Hematopoietic multipotent progenitor cell (in vitro differentiated cells): ENCODE measurements around the gene TSEN15. TPM values are rescaled to one million over a fixed set of nuclear protein-coding genes. Genes with fewer than 3 reads are reported as not detected.

Source experiments
- DNase-seq, 3 donors: peaks; one replicate each; pipeline ENCODE4 v3.0.0-alpha.2; 2011 to 2015; ENCODE audit warnings: low read depth in 2 of 3, low spot score in 2 of 3
- total RNA-seq: library from RNA; depleted of rRNA; stranded (reverse); fragments of >200 nt; gene quantifications from one replicate; pipeline ENCODE4 v1.2.3, GENCODE V29; 2012

The TSEN15 gene
- 26.7 TPM for total RNA-seq

- peak; percentile 50 to 82 (median 82) for DNase-seq
These were observed at the start of gene TSEN15 for GRCh38 chr1:184051485-184052193. Gene TSEN15 (plus strand): TSS chr1:184051730. CDS start chr1:184051756, 26 bp downstream.

DNA sequence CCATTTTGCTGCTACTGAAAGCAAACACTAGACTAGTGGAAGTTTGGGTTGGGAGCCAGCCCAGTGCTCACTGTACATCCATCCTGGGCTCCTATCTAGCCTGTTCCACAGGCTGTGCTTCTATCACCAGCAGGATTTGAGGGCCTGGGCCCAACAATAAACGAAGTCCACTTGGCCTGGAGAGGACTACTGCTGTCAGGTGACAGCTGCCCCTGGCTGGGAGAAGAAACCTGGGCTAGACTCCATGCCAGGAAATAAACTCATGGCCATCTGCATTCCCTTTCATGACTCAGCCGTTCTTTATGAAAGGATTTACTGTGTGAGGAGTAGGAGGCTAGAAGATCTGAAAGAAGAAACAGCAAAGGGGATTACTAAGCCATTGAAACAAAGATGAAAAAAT, 49.5 kb upstream of the TSEN15 start:
- DNase-seq, result no peak

DNA sequence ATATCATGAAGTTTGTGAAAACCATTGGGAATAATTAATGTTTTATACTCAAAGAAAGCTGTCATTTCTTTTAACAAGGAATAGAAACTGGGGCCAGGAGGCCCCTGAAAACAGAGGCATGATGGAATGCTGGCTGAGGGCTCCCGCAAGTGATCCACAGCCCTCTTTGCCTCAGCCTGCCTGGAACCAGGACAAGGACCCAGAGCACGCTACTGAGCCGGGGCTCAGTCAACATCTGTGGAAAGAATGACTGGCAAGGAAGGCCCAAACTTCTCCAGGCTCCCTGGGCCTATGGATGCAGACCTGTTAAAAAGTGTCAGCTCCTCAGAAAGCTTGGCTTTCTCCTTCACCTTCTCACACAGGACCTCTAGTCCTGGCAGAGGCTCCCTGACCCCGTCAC, 46.6 kb upstream of the TSEN15 start:
- no peak for DNase-seq

- DNase-seq, result no peak
These were observed 46.0 kb upstream of the TSEN15 start for GRCh38 chr1:184005506-184005905.

- no peak for DNase-seq
These were observed 40.7 kb upstream of the TSEN15 start for GRCh38 chr1:184010788-184011187.

- no peak for DNase-seq
These were observed 39.3 kb upstream of the TSEN15 start for GRCh38 chr1:184012187-184012586.

DNA sequence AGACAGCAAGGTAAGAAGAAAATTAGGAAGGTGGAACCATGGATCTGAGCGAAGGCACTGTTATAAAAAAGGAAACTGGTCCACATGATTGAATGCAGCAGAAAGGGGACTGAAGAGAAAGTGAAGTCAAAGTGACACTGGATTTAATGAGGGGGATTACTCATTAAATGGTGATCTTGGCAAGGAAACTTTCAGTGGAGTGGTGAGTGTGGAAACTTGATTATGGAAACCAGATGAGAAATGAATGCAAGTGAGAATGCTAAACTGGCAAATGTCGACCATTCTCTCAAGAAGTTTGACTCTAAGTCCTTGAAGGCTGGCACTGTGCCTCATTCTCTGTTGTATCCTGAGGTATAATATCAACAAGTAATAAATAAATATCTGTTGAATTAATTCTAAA, 37.3 kb upstream of the TSEN15 start:
- DNase-seq, result no peak

GRCh38 chr1:184016169-184016568, 35.4 kb upstream of the TSEN15 start:
- no peak for DNase-seq

DNA sequence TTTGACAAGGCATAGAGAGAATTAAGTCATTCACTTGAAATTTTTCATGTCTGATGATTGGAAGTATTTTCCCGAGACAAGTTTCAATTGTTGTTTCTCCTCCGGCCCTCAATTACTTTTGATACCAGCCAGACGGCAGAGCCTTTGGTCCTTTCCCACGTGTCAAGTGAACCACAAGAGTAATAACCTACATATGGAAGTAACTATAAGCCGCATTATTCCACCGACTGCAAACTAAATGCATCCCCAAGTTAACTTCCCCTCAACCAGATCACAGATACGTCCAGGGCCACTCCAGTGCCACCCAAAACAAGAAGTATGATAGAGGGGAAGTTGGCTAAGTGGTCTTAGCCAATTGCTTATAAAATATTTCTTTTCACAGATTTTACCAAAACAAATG, 34.2 kb upstream of the TSEN15 start:
- DNase-seq, result peak in 1 of 3 donors; percentile 56

DNA sequence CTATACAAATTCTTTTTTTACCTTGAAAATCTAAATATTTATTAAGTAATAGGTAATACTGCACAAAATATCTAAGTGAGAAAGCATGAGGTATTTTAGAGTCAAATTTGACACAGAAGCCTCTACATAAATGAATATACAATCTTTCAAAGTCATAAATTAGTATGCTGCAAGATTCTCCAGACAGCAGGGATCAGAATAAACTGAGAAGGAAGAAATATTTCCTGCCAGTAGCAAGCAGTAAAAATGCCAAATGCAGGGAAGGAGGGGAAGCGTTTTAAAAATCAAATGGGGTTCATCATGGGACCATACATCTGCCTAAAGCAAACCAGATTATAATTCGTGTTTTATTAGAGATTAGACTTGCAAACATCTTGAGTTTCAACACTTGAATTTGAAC, 32.9 kb upstream of the TSEN15 start:
- no peak for DNase-seq

GRCh38 chr1:184019069-184019468, 32.5 kb upstream of the TSEN15 start:
- DNase-seq, result no peak

DNA sequence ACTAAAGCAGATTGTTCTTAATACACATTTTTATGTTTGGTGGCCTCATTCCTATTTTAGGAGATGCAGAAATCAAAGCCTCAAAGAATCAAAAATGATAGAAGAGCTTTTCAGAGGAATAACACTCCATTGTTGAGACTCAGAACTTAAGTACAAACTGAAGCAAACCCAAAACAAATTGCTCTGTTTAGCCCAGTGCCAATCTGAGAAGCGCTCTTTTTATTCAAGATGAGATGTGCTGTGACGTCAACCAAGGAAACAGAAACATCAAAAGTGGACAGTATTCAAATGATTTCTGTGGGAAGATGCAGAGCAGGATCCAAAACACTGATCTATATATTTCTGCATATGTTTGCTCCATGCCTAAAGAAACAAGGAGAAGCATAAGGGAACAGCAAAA, 32.0 kb upstream of the TSEN15 start:
- no peak for DNase-seq

DNA sequence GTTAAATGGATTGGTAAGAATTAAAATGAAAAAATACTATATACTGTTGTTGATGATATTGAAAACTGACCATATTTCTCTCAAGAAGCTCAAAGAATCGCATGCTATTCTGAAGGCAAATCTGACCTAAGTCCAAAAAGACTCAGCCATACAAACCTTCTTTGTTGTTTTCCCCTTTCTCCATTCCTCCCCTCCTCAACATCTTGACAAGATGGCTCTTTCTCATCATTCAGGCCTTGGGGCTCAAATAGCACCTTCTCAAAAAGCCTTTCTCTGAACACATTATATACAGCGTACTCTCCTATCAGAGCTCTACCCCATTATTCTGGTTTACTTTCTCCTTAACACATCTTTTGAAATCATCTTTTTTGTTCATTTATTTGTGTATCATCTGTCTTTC, 31.2 kb upstream of the TSEN15 start:
- DNase-seq, result no peak

DNA sequence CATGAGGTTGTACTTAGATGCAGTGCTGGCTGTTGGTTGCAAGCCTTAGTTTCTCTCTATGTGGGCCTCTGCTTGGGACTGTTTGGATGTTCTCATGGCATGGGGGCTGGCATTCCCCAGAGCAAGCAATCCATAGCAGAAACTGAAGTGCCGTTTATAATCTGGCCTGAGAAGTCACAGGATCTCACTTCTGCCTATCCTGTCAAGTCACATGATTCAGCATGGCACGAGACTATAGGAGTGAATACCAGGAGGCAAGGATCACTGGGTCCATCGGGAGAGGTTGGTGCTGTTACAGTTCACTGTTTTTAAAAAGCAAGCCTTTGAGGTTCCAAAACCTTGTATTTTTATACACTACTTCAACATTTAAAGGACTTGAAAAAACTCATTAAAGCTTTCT, 30.7 kb upstream of the TSEN15 start:
- DNase-seq, result no peak

GRCh38 chr1:184021728-184022127, 29.8 kb upstream of the TSEN15 start:
- no peak for DNase-seq

- DNase-seq, result no peak
These were observed 28.9 kb upstream of the TSEN15 start for GRCh38 chr1:184022668-184023067.

DNA sequence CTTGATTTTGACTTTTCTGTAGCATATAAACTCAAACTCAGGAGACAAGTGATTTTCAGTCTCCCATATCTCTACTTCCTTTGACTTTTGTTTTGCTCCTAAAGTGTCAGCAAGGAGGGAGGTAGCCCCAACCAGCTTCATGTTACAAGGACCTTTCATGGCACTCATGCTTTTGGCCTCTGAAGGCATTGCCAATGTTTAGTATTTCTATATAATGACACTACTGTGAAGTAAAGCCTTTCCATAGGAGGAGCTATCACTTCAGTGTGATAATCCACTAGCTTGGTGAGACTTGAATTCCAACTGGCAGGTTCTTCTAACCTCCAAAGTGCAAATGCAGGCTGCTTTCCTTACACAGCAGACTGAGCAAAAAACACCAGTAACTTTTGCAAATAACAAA, 28.4 kb upstream of the TSEN15 start:
- no peak for DNase-seq

- no peak for DNase-seq
These were observed 26.3 kb upstream of the TSEN15 start for GRCh38 chr1:184025242-184025675.

DNA sequence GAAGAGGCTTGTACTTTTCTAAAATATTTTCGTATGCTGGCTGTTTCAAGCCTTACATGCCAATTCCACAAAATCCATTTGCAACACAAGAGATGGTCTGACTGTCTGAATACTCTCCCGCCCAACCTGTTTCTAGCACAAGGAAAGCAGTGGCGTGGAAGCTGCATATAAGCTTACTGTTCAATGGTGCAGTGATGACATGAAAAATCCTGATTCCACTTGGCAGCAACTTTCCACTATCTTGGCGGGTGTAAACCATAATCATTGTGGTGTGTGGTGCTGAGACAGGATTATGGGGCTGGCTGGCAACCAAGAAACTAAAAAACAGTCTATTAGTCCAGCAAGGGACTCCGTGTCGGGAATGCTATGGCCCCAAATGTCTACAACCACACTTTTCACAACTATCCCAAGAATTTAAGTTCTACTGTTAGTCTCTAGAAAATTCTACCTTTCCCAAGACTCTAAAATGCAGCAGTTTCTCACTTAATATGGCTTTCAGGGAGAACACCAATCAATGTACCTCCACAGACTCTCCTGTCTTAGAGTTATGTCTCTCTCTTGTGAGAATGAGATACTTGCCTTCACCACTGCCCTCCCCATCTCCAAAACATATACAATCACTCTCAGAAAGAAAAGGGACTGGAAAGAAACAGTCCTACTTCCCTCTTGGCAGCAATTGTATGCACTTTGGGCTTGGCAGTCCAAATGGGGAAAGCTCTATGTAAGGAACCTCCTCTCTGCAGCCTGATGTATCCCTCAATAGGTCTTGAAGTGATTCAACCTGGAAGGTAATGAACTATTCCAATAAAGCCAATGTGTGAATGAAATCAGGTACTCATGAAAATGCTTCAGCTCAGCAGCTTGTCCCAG, 23.5 kb upstream of the TSEN15 start:
- DNase-seq, result no peak

DNA sequence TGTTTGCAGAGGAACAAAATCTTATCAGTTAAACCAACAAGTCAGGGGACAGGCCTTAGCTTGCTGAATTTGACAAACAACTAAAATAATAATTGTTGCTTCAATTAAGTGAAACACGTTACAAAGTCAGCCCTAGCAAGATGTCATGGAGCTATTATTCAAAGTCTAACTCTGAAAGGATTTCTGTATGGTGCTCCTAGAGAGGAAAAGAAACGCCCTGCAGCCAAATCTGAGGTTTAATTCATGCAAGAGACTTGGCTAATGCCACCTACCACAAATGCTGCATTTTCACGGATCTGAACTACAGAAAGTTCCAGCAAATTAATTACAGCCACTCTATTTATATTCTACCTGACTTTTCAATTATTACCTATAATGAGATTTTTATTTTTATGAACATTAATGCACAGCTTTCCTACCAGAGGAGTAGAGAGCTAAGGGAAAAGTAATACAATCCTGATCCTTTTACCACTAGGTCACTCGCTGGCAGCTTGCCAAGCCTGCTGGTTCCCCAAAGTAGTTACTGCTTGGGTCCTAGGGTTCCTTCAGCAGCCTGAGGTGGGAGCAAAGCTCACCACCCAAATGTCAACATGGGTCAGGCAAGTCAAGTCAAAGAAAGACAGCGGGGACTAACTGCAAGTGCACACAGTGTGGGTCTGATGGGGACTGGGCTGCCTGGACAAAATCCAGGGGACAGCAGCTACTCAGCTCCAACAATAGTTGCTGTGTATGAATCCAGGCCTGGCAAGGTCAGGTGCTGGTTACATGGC, 22.5 kb upstream of the TSEN15 start:
- DNase-seq, result peak in 1 of 3 donors; percentile 6

DNA sequence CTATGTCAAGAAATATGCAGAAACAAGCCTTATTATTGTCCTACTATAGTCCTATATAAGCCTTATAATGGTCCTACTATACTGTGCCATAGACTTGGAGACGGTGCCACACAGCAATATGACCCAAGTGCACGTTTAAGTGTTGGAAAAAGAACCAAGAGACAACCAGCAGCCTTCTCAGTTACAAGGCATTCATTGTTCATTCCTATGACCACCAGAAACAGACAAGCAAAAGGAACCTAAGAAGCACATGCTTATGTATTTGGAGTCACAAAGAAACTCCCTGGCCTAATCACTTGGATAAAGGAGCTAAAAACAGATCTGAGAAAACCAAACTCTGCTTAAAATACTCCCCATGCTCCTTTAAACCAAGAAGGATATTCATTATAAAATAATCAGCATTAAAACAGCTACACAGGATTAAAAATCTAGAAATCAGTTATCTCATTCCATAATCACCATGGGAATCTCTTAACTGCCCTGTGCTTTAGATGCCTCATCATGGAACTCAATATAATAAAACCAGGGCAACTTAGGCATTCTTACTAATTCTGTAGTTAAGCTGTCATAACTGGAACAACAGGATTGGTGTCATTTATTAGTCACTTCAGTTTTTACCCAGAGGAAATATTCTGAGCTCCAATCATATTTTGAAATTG, 21.0 kb upstream of the TSEN15 start:
- no peak for DNase-seq
